Muscle of back (tissue), 11 donors: ENCODE results near the gene UBALD2. TPM values are rescaled to one million over a fixed set of nuclear protein-coding genes. Genes with fewer than 3 reads are reported as not detected.
A peak's percentile ranks its signal among the peaks of the same experiment; 100 is the strongest.
"Not testable (repeated sequence)": the region's sequence is repeated elsewhere in the genome, so short reads cannot be mapped to it uniquely, and the experiment has no call there.

Experiments used
- DNase-seq, 3 donors: peaks; one replicate each; pipeline versions ENCODE4 v3.0.0 to v3.0.0-alpha.2; 2013
- polyA plus RNA-seq, 10 donors: library from polyadenylated mRNA; unstranded; fragments of 120-200 nt; gene quantifications; one replicate each; pipeline ENCODE4 v1.2.1, GENCODE V29; 2013; ENCODE audit not compliant: insufficient read length in 10 of 10

UBALD2 gene
- polyA plus RNA-seq, 10 donors, result 11.9 to 20.7 (median 16.8) TPM

- DNase-seq, result no peak
Measured at GRCh38 chr17:76276461-76277299, 11.5 kb downstream of the UBALD2 start.

DNA sequence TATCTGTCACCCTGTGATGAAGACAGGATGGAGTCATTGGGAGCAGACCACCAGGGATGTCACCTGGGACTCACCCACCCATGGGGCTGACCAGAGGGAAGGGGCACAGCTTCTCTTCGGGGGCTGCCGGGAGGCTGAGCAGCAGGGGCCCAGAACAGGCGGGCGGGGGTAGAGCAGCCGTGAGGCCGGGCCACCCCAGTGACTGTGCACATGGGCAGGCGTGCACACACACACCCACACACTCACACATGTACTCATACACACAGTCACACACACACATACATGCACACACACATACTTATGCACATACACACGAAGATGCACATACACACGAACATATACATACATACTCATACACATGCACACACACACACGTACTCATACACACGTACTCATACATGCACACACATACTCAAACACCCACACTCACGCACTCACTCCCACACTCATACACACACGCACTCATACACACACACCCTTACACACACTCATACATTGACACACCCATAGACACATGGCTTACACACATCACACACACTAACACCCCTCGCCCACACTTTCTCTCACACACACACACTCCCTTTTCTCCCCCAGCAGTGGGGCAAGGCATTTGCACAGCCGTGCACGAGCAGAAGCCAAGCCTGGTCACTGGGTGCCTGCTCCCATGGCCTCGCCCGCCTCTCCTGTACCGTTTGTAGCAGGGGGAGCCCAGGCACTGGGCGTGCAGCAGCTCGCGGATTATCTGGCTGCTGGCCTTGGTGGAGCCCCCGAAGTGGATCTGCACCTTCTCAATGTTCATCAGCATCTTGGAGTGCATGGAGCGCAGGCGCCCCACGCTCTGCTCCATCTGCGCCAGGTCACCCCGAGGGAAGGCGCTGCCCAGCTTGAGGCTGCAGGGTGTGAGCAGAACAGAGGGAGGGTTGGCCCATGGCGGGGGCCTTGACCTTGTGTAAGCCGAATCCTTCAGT, 12.4 kb downstream of the UBALD2 start:
- no peak for DNase-seq

- no peak for DNase-seq
Measured at GRCh38 chr17:76278268-76278908, 13.2 kb downstream of the UBALD2 start.

DNA sequence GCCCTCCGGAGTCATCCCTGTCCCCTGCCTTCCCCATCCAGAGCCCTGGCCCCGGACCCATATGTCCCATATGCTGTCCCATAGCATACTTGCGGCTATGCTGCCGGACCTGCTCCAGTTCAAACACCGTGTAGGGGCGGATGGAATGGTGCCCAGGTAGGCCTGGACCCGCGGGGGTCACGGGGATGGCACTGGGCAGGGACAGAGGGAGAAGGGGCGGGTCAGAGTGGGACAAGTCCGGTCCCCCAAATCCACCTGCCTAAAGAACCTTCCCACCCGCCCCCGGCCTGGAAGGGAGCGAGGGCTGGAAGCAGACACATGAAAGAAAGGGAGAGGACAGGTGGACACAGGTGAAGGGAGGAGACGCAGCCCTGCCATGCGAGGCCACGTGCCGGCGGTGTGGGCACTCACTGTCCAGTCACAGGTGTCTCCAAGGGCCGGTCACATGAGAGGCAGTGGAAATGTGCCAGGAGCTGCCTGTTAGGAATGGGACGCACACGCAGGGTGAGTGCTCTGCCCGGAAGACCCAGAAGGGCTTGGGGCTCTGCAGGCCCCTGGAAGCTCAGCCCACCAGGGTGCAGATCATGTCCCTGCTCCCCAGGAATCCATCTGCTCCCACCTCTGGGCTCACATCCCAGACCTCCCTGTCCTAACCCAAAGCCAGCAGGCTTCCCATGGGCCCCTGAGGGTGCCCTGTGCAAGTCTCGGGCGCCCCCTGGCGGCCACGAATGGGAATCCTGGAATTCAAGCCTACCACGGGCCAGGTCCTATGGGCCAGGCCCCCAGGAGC, 14.0 kb downstream of the UBALD2 start:
- peak; percentile 73 to 92 (median 87) for DNase-seq

DNA sequence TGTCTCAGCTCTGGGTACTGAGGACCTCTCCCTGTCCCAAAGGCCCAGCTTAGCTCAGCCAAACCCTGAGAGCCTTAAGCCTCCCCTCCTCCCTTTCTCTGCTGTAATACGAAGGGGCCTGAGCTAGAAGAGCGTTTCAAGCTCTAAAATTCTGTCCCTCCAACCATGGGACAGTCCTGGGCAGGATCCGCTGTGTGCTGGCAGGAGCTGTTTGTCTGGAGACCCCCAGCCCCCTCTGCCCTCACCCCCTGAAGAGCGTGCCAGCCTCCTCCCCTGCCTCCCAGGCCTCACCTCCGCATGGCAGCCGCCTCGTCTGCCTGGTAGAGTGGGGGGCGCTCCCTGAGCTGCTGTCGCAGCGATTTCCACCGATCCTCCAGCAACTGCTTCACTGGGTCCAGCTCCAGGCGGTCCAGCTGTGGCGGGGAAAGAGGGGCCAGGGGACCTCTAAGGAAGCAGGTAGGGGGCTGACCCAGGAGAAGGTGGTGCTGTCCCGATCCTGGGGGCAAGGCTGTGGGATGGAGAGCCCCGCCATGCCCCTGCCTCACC, 14.7 kb downstream of the UBALD2 start:
- no peak for DNase-seq

DNA sequence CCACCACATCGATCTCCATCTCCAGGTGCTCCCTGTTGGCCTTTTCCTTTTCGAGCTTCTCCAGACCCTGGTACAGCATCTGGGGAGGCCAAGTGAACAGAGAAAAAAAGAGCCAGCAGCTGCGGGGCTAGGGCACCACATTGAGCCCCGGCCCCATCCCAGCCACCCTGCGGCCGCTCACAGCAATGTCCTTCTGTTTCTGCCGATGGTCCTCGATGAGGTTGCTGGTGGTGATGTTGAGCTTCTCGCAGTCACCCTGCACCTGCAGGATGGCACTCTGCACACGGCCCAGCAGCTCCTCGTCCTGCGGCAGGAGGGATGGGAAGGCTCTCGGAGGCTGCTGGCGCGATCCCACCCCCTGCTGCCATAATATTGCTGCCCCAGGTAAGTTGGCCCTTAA, 15.5 kb downstream of the UBALD2 start:
- DNase-seq, result no peak

GRCh38 chr17:76281573-76282371, 16.6 kb downstream of the UBALD2 start:
- DNase-seq, result peak in 1 of 3 donors; percentile 36

DNA sequence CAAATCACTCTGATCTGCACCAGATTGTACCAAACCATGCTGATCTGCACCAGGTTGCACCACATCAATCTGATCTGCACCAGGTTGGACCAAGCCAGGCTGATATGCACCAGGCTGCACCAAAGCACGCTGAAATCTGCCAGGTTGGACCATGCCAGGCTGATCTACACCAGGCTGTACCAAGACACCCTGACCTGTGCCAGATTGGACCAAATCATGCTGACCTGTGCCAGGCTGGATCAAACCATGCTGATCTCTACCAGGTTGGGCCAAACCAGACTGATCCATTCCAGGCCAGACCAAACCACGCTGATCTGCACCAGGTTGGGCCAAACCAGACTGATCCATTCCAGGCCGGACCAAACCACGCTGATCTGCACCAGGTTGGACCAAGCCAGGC, 27.4 kb downstream of the UBALD2 start:
- no peak for DNase-seq

- DNase-seq, result no peak
Measured at GRCh38 chr17:76293106-76293505, 28.0 kb downstream of the UBALD2 start.

DNA sequence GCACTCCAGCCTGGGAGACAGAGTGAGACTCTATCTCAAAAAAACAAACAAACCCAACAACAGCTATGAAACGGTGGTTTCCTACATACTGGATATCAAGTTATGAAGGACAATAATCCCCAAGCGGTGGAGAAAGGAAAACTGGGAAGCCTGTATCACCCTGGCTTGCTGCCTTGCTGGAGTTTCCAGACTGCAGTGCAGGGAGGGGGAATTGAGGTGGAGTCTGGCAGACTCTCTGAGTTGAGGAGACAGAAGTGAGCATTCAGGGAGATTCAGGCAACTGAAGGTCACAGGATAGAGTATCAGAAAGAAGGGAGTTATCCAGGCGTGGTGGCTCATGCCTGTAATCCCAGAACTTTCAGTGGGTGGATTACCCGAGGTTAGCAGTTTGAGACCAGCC, 31.0 kb downstream of the UBALD2 start:
- DNase-seq, result peak in 2 of 3 donors; percentile 72 to 80

DNA sequence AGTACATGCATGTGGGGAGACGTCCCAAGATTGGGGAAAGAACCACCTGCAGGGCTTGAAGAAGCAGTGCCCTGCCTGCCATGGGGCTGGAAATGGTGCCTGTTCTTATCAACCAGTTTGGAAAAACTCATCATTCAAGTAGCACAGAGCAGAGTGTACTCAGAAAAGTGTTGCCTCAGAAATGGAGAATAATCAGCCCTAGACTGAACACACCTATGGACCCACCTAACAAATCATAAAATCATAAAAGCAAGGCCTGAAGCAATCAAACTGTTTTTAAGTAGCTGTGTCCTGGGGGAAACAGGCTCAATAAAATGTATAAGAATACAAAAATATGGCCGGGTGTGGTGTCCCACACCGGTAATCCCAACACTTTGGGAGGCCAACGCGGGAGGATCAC, 31.7 kb downstream of the UBALD2 start:
- DNase-seq, result no peak

DNA sequence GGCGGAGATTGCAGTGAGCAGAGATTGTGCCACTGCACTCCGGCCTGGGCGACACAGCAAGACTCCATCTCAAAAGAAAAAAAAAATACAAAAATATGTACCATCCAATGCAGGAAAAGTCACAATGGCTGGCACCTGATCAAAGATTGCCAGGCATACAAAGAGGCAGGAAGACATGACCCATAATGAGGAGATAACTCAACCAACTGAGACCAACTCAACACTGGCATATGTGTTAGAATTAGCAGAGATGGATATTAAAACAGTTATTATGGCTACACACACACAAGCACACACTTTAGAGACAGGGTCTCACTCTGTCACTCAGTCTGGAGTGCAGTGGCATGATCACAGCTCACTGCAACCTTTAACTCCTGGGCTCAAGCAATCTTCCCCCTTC, 32.3 kb downstream of the UBALD2 start:
- no peak for DNase-seq

GRCh38 chr17:76304226-76305134, 39.3 kb downstream of the UBALD2 start:
- no peak for DNase-seq

GRCh38 chr17:76305135-76305454, 39.9 kb downstream of the UBALD2 start:
- not testable (repeated sequence) for DNase-seq

- no peak for DNase-seq
Measured at GRCh38 chr17:76307299-76307965, 42.3 kb downstream of the UBALD2 start.

DNA sequence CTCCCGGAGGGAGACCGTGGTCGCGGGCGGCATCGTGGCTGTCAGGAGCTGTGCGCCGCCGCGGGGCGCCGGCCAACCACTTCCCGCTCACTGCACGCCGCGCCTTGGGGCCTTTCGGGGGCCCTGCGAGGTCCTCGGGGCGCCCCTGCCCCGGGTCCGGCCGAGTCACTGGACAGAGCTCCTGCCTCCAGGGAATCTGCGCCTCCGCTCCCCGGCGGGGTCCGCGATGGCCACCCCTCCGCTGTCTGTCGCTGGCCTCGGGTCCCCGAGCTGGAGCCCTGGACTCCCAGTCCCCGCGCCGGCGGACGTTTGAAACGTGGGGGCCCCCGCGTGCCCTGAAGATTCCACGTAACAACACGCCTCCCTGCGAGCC, 42.8 kb downstream of the UBALD2 start, which contains the start of gene QRICH2:
TSS of gene QRICH2 (minus strand) at position 311 of the 373 bp plus-strand sequence. CDS start at position 33, 278 bp downstream.
- DNase-seq, result no peak

GRCh38 chr17:76309461-76309860, 44.3 kb downstream of the UBALD2 start:
- no peak for DNase-seq

DNA sequence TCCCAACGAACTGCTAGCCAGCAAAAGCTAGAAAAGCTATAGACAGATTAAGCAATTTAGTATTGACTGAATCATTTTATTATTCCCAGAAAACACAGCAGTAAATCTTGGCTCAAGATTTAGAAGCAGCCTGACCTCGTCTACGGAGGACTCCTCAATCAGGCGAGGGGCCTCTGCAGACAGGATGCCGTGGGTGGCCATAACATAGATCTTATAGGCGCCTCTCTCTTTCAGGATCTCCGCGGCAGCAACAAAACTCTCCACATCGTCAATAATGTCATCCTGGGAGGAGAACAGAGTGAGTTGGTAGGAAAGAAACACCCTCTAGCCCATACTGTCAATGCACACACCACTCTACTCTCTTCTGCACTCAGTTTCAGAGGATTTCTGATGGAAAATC, 47.6 kb downstream of the UBALD2 start:
- no peak for DNase-seq
